MM.1S (cell line): ENCODE data around the gene LFNG.

ENCODE experiments used
- DNase-seq: peaks from one replicate; pipeline ENCODE4 v3.0.0-alpha.2; 2015
- H2AFZ ChIP-seq: fragments of 300-600 bp; sonication (generic); 2 replicates; pipeline ENCODE4 v1.6.0; 2016; ENCODE audit warnings: antibody characterized with exemption, low read length
- H3F3A ChIP-seq: fragments of 300-600 bp; sonication (generic); 2 replicates; pipeline ENCODE4 v1.6.1; 2016; ENCODE audit warnings: mild to moderate bottlenecking, antibody characterized with exemption, low read length, moderate library complexity, mixed read lengths; ENCODE audit not compliant: insufficient read depth
- H3K27ac ChIP-seq: fragments of 300-600 bp; sonication (generic); 2 replicates; pipeline ENCODE4 v1.5.1; 2016; ENCODE audit warnings: mild to moderate bottlenecking, low read length
- H3K27me3 ChIP-seq: fragments of 300-600 bp; sonication (generic); replicated peaks from 2 replicates; pipeline ENCODE4 v1.6.0; 2016; ENCODE audit warnings: low read length; ENCODE audit not compliant: insufficient read depth
- H3K36me3 ChIP-seq: fragments of 300-600 bp; sonication (generic); replicated peaks from 2 replicates; pipeline ENCODE4 v1.6.1; 2016; ENCODE audit warnings: mild to moderate bottlenecking, low read length, mixed read lengths; ENCODE audit not compliant: insufficient read depth
- H3K4me1 ChIP-seq: fragments of 300-600 bp; sonication (generic); 2 replicates; pipeline ENCODE4 v1.6.1; 2016; ENCODE audit warnings: low read length, mixed read lengths
- H3K4me2 ChIP-seq: fragments of 300-600 bp; sonication (generic); 2 replicates; pipeline ENCODE4 v1.6.0; 2016; ENCODE audit warnings: low read depth, low read length
- H3K4me3 ChIP-seq: fragments of 300-600 bp; sonication (generic); 2 replicates; pipeline ENCODE4 v1.5.1; 2016; ENCODE audit warnings: low read length, mixed read lengths
- H3K79me2 ChIP-seq: fragments of 300-600 bp; sonication (generic); 2 replicates; pipeline ENCODE4 v1.6.1; 2016; ENCODE audit warnings: mixed run types, low read length, mixed read lengths
- H3K9ac ChIP-seq: fragments of 300-600 bp; sonication (generic); 2 replicates; pipeline ENCODE4 v1.6.1; 2016; ENCODE audit warnings: low read length, mixed read lengths
- H3K9me2 ChIP-seq: fragments of 300-600 bp; sonication (generic); replicated peaks from 2 replicates; pipeline ENCODE4 v1.6.1; 2016; ENCODE audit warnings: mild to moderate bottlenecking, low read length, mixed read lengths; ENCODE audit not compliant: insufficient read depth
- H3K9me3 ChIP-seq: fragments of 300-600 bp; sonication (generic); replicated peaks from 2 replicates; pipeline ENCODE4 v1.6.1; 2016; ENCODE audit warnings: mild to moderate bottlenecking, low read length, mixed read lengths; ENCODE audit not compliant: insufficient read depth
- H4K20me1 ChIP-seq: fragments of 300-600 bp; sonication (generic); 2 replicates; pipeline ENCODE4 v1.6.1; 2016; ENCODE audit warnings: mild to moderate bottlenecking, low read length, moderate library complexity, mixed read lengths; ENCODE audit not compliant: insufficient read depth
- CTCF ChIP-seq: fragments of 300-600 bp; sonication (generic); IDR thresholded peaks from 2 replicates; pipeline ENCODE4 v1.5.1; 2016; ENCODE audit warnings: antibody characterized with exemption, low read length, mixed read lengths
- EZH2 ChIP-seq: fragments of 300-600 bp; sonication (generic); optimal IDR thresholded peaks from 2 replicates; pipeline ENCODE3; 2017; ENCODE audit warnings: low read depth, mild to moderate bottlenecking, antibody characterized with exemption, low read length, mixed read lengths
- EZH2phosphoT487 ChIP-seq: fragments of 300-600 bp; sonication (generic); IDR thresholded peaks from 2 replicates; pipeline ENCODE4 v1.6.1; 2018; ENCODE audit warnings: antibody characterized with exemption, low read length

The LFNG gene

GRCh38 chr7:2476298-2476697 is 43.3 kb upstream of the LFNG start, which contains the start of gene GRIFIN:
GRIFIN (minus strand) TSS chr7:2476398; CDS start chr7:2476383, 15 bp downstream.
- Histone ChIP-seq H3K4me2 (no peak within 1 kb of the TSS), H3K4me3 (no peak within 1 kb of the TSS), H4K20me1 (no peaks in the 10 kb centered on the region), H3K9me3 (no peaks in the 10 kb centered on the region), H3K4me1 (no peaks in the 10 kb centered on the region), H3K79me2 (no peaks in the 10 kb centered on the region), H3K36me3 (no peaks in the 10 kb centered on the region), H3K27ac (no peak within 1 kb of the TSS), H3K27me3 (peaks cover 66% of the 10 kb centered on the region), H3K9ac (no peak within 1 kb of the TSS), H3F3A (no peaks in the 10 kb centered on the region), H3K9me2 (no peaks in the 10 kb centered on the region), H2AFZ (no peak within 1 kb of the TSS)
- TF ChIP-seq EZH2phosphoT487, result no peak
- no peak for TF ChIP-seq EZH2
- no peak for TF ChIP-seq CTCF
- no peak for DNase-seq

- H3K79me2 ChIP-seq, result no peaks in the 10 kb centered on the region
- no peak for DNase-seq
- peaks cover 66% of the 10 kb centered on the region for H3K27me3 ChIP-seq
- H3K9me3 ChIP-seq, result no peaks in the 10 kb centered on the region
- no peak overlapping the region for H3K4me2 ChIP-seq
- TF ChIP-seq EZH2phosphoT487 (no peak), EZH2 (no peak), CTCF (no peak)
- no peak overlapping the region for H2AFZ ChIP-seq
- no peak overlapping the region for H3K9ac ChIP-seq
- H3F3A ChIP-seq, result no peaks in the 10 kb centered on the region
- no peaks in the 10 kb centered on the region for H4K20me1 ChIP-seq
- H3K36me3 ChIP-seq, result no peaks in the 10 kb centered on the region
- H3K4me3 ChIP-seq, result no peak overlapping the region
- H3K9me2 ChIP-seq, result no peaks in the 10 kb centered on the region
- no peak overlapping the region for H3K27ac ChIP-seq
- H3K4me1 ChIP-seq, result no peaks in the 10 kb centered on the region
These were observed 42.7 kb upstream of the LFNG start for GRCh38 chr7:2476776-2477446.

- peak; percentile 48 for TF ChIP-seq CTCF
- no peak for TF ChIP-seq EZH2
- TF ChIP-seq EZH2phosphoT487, result no peak
These were observed 41.9 kb upstream of the LFNG start for GRCh38 chr7:2477447-2478398.

More at GRCh38 chr7:2477447-2478398, 41.9 kb upstream of the LFNG start:
- Histone ChIP-seq H3K9me2 (no peaks in the 10 kb centered on the region), H3K9ac (no peak overlapping the region), H3K4me3 (no peak overlapping the region), H4K20me1 (no peaks in the 10 kb centered on the region), H3K27me3 (peaks cover 72% of the 10 kb centered on the region), H3K4me2 (peak overlapping the region; percentile 10; the same call in 1 of the 2 replicates), H3K9me3 (no peaks in the 10 kb centered on the region), H2AFZ (no peak overlapping the region), H3K27ac (no peak overlapping the region), H3K36me3 (no peaks in the 10 kb centered on the region), H3K79me2 (no peaks in the 10 kb centered on the region), H3K4me1 (no peaks in the 10 kb centered on the region), H3F3A (no peaks in the 10 kb centered on the region)
- DNase-seq, result peak; percentile 25
